Non-pigmented ciliary epithelial cell (primary cell): ENCODE data around the gene MOCS3.

Experiments
- DNase-seq: peaks from one replicate; pipeline ENCODE4 v3.0.0-alpha.2; 2010; ENCODE audit warnings: low read depth

Gene MOCS3

GRCh38 chr20:50983321-50983720 lies 24.7 kb downstream of the MOCS3 start:
- no peak for DNase-seq

- peak; percentile 80 for DNase-seq
These were observed 29.0 kb downstream of the MOCS3 start for GRCh38 chr20:50987493-50988210.

- no peak for DNase-seq
These were observed 32.5 kb downstream of the MOCS3 start for GRCh38 chr20:50991076-50991475.

- DNase-seq, result no peak
These were observed 33.7 kb downstream of the MOCS3 start for GRCh38 chr20:50992336-50992732.

GRCh38 chr20:50992733-50993457 lies 34.3 kb downstream of the MOCS3 start:
- DNase-seq, result peak; percentile 48

GRCh38 chr20:50993876-50994275 lies 35.3 kb downstream of the MOCS3 start:
- no peak for DNase-seq

GRCh38 chr20:50995506-50995905 lies 36.9 kb downstream of the MOCS3 start:
- no peak for DNase-seq

GRCh38 chr20:50996901-50997865 lies 38.6 kb downstream of the MOCS3 start:
- DNase-seq, result no peak

- no peak for DNase-seq
These were observed 40.7 kb downstream of the MOCS3 start for GRCh38 chr20:50999355-50999754.

- no peak for DNase-seq
These were observed 43.0 kb downstream of the MOCS3 start for GRCh38 chr20:51001430-51002265.

- no peak for DNase-seq
These were observed 44.0 kb downstream of the MOCS3 start for GRCh38 chr20:51002633-51003032.

GRCh38 chr20:51003753-51004152 lies 45.1 kb downstream of the MOCS3 start:
- DNase-seq, result no peak

GRCh38 chr20:51004305-51004727 lies 45.7 kb downstream of the MOCS3 start:
- DNase-seq, result no peak

GRCh38 chr20:51004781-51005180 lies 46.2 kb downstream of the MOCS3 start:
- no peak for DNase-seq

GRCh38 chr20:51005214-51005613 lies 46.6 kb downstream of the MOCS3 start:
- no peak for DNase-seq

GRCh38 chr20:51008718-51009117 lies 50.1 kb downstream of the MOCS3 start:
- DNase-seq, result no peak

GRCh38 chr20:51009303-51010042 lies 50.9 kb downstream of the MOCS3 start:
- no peak for DNase-seq

- no peak for DNase-seq
These were observed 51.4 kb downstream of the MOCS3 start for GRCh38 chr20:51010043-51010365.

- no peak for DNase-seq
These were observed 52.3 kb downstream of the MOCS3 start for GRCh38 chr20:51010932-51011331.

- DNase-seq, result no peak
These were observed 52.9 kb downstream of the MOCS3 start for GRCh38 chr20:51011479-51011878.

GRCh38 chr20:51012357-51012756 lies 53.7 kb downstream of the MOCS3 start:
- DNase-seq, result no peak
